Measurements from ENCODE around the gene GRIP2. TPM values are rescaled to one million over a fixed set of nuclear protein-coding genes. Genes with fewer than 3 reads are reported as not detected.

The GRIP2 gene
- total and polyA plus RNA-seq, 2 donors = 0.91 to 6.9 TPM

- 83% methylated on average over 11 of the region's 11 CpGs for WGBS
- H3K36me3 ChIP-seq (ENCODE audit: insufficient read depth) = no peaks in the 10 kb centered on the region
- DNase-seq (ENCODE audit: extremely low spot score) = no peak
- no peak overlapping the region for H3K27ac ChIP-seq (ENCODE audit: low read depth)
- no peaks in the 10 kb centered on the region for H3K4me1 ChIP-seq (ENCODE audit: insufficient read depth)
- H3K4me3 ChIP-seq (ENCODE audit: low read depth, low read length) = no peak overlapping the region
Observed at GRCh38 chr3:14569474-14570000, 29.4 kb upstream of the GRIP2 start.

DNA sequence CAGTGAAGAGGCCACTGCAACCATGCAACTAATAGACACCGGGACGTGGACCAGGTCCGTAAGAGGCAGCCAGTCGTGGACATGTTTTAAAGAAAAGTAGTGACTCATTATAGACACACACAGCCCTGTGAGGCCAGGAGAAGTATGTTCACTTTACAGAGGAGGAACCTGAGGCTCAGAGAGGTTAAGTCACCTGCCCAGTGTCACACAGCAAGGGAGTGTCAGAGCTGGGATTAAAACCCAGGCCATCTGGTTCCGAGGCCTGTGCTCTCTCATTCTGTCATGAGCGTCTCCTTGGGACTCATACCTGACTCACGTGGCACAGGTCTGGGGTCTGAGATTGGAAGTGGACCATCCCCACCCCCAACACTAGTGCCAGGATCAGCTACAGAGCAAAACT, 28.1 kb upstream of the GRIP2 start:
- H3K4me1 ChIP-seq (ENCODE audit: insufficient read depth) = no peaks in the 10 kb centered on the region
- 91% methylated on average over 7 of the region's 7 CpGs for whole genome bisulfite sequencing
- H3K36me3 ChIP-seq (ENCODE audit: insufficient read depth) = no peaks in the 10 kb centered on the region
- H3K27ac ChIP-seq (ENCODE audit: low read depth) = no peak overlapping the region
- no peak for DNase-seq (ENCODE audit: extremely low spot score)
- no peak overlapping the region for H3K4me3 ChIP-seq (ENCODE audit: low read depth, low read length)

GRCh38 chr3:14566812-14567211, 26.7 kb upstream of the GRIP2 start:
- no peak for DNase-seq (ENCODE audit: extremely low spot score)
- Histone ChIP-seq H3K36me3 (ENCODE audit: insufficient read depth) (no peaks in the 10 kb centered on the region), H3K4me3 (ENCODE audit: low read depth, low read length) (no peak overlapping the region), H3K27ac (ENCODE audit: low read depth) (no peak overlapping the region), H3K4me1 (ENCODE audit: insufficient read depth) (no peaks in the 10 kb centered on the region)
- WGBS = 57% methylated on average over 2 of the region's 2 CpGs

GRCh38 chr3:14565868-14566588, 25.9 kb upstream of the GRIP2 start:
- 75% methylated on average over 10 of the region's 10 CpGs for WGBS
- no peak for DNase-seq (ENCODE audit: extremely low spot score)
- no peak overlapping the region for H3K27ac ChIP-seq (ENCODE audit: low read depth)
- H3K4me1 ChIP-seq (ENCODE audit: insufficient read depth) = no peaks in the 10 kb centered on the region
- no peak overlapping the region for H3K4me3 ChIP-seq (ENCODE audit: low read depth, low read length)
- no peaks in the 10 kb centered on the region for H3K36me3 ChIP-seq (ENCODE audit: insufficient read depth)

DNA sequence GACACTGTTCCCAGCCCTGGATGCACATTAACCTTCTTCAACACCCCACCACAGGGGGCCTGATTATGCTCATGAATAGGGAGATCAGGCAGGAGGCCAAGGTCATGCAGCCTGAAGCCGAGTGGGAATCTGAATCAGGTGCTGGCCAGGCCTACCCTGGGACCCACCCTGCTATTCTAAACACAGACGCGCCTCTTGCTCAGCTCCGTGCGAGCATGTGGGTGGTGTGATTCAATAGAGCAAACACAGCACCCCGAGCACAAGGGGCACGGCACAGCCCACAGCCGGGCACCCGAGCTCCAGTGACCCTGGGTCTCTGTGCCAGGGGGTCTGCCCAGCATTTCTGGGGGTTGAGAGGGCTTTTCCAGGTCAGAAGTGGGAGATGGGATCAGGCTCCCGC, 24.6 kb upstream of the GRIP2 start:
- no peak overlapping the region for H3K27ac ChIP-seq (ENCODE audit: low read depth)
- 77% methylated on average over 10 of the region's 10 CpGs for WGBS
- H3K4me1 ChIP-seq (ENCODE audit: insufficient read depth) = no peaks in the 10 kb centered on the region
- H3K36me3 ChIP-seq (ENCODE audit: insufficient read depth) = no peaks in the 10 kb centered on the region
- no peak for DNase-seq (ENCODE audit: extremely low spot score)
- no peak overlapping the region for H3K4me3 ChIP-seq (ENCODE audit: low read depth, low read length)

GRCh38 chr3:14563946-14564539, 23.9 kb upstream of the GRIP2 start:
- Histone ChIP-seq H3K4me3 (ENCODE audit: low read depth, low read length) (no peak overlapping the region), H3K36me3 (ENCODE audit: insufficient read depth) (no peaks in the 10 kb centered on the region), H3K27ac (ENCODE audit: low read depth) (no peak overlapping the region), H3K4me1 (ENCODE audit: insufficient read depth) (no peaks in the 10 kb centered on the region)
- DNase-seq (ENCODE audit: extremely low spot score) = no peak
- 89% methylated on average over 16 of the region's 16 CpGs for WGBS

- Histone ChIP-seq H3K36me3 (ENCODE audit: insufficient read depth) (no peaks in the 10 kb centered on the region), H3K27ac (ENCODE audit: low read depth) (no peak overlapping the region), H3K4me3 (ENCODE audit: low read depth, low read length) (no peak overlapping the region), H3K4me1 (ENCODE audit: insufficient read depth) (no peaks in the 10 kb centered on the region)
- 58% methylated on average over 14 of the region's 14 CpGs for WGBS
- DNase-seq (ENCODE audit: extremely low spot score) = no peak
Observed at GRCh38 chr3:14562121-14562890, 22.2 kb upstream of the GRIP2 start.

GRCh38 chr3:14561051-14561960, 21.2 kb upstream of the GRIP2 start:
- WGBS = 78% methylated on average over 8 of the region's 8 CpGs
- H3K4me3 ChIP-seq (ENCODE audit: low read depth, low read length) = no peak overlapping the region
- no peak overlapping the region for H3K27ac ChIP-seq (ENCODE audit: low read depth)
- no peaks in the 10 kb centered on the region for H3K36me3 ChIP-seq (ENCODE audit: insufficient read depth)
- DNase-seq (ENCODE audit: extremely low spot score) = no peak
- no peaks in the 10 kb centered on the region for H3K4me1 ChIP-seq (ENCODE audit: insufficient read depth)

DNA sequence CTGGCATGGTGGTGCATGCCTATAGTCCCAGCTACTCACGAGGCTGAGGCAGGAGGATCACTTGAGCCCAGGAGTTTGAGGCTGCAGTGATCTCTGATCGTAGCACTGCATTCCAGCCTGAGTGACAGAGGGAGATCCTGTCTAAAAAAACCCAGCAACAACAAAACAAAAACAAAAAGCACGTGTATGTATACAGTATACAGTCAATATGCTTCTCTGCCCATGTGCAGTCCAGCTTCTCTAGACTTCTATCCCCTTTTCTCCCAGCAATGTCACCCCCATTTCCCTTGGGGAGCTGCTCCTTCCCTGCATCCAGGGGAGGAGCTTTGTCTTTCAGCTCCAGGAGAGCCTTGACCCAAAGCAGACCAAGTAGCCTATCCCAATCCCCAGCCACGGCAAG, 20.0 kb upstream of the GRIP2 start:
- Histone ChIP-seq H3K4me3 (ENCODE audit: low read depth, low read length) (no peak overlapping the region), H3K4me1 (ENCODE audit: insufficient read depth) (no peaks in the 10 kb centered on the region)
- WGBS = 81% methylated on average over 4 of the region's 4 CpGs

GRCh38 chr3:14558029-14558428, 17.9 kb upstream of the GRIP2 start:
- no peak for DNase-seq (ENCODE audit: extremely low spot score)
- H3K27ac ChIP-seq (ENCODE audit: low read depth) = no peak overlapping the region
- no peak overlapping the region for H3K4me3 ChIP-seq (ENCODE audit: low read depth, low read length)
- H3K36me3 ChIP-seq (ENCODE audit: insufficient read depth) = no peaks in the 10 kb centered on the region
- no peaks in the 10 kb centered on the region for H3K4me1 ChIP-seq (ENCODE audit: insufficient read depth)
- WGBS = 96% methylated on average over 9 of the region's 9 CpGs

More for the DNA sequence above, 20.0 kb upstream of the GRIP2 start:
- Histone ChIP-seq H3K36me3 (ENCODE audit: insufficient read depth) (no peaks in the 10 kb centered on the region), H3K27ac (ENCODE audit: low read depth) (no peak overlapping the region)
- no peak for DNase-seq (ENCODE audit: extremely low spot score)

GRCh38 chr3:14555835-14556234, 15.7 kb upstream of the GRIP2 start:
- Histone ChIP-seq H3K27ac (ENCODE audit: low read depth) (no peak overlapping the region), H3K4me3 (ENCODE audit: low read depth, low read length) (no peak overlapping the region), H3K36me3 (ENCODE audit: insufficient read depth) (no peaks in the 10 kb centered on the region), H3K4me1 (ENCODE audit: insufficient read depth) (no peaks in the 10 kb centered on the region)
- no peak for DNase-seq (ENCODE audit: extremely low spot score)
- 74% methylated on average over 22 of the region's 22 CpGs for WGBS

DNA sequence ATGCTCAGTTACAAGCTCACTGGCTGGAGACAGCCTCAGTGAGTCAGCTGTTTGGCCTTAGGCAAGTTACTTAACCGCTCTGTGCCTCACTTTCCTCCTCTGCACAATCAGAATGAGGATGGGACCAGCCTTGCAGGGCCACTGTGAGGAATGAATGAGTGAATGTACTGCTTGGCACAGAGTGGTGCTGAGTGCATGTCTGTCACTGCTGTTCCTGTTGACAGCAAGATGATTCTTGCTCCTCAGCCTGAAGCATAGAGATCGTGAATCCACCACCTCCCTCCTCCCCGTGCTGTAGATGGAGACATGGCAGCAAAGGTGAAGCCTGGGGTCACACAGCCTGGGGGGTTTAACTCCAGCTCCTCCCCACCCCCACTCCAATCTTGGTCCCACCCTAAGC, 14.6 kb upstream of the GRIP2 start:
- Histone ChIP-seq H3K4me3 (ENCODE audit: low read depth, low read length) (no peak overlapping the region), H3K36me3 (ENCODE audit: insufficient read depth) (no peaks in the 10 kb centered on the region), H3K4me1 (ENCODE audit: insufficient read depth) (no peaks in the 10 kb centered on the region), H3K27ac (ENCODE audit: low read depth) (no peak overlapping the region)
- no peak for DNase-seq (ENCODE audit: extremely low spot score)
- WGBS = 94% methylated on average over 3 of the region's 3 CpGs

- no peak overlapping the region for H3K4me3 ChIP-seq (ENCODE audit: low read depth, low read length)
- H3K4me1 ChIP-seq (ENCODE audit: insufficient read depth) = no peaks in the 10 kb centered on the region
- no peak for DNase-seq (ENCODE audit: extremely low spot score)
- H3K27ac ChIP-seq (ENCODE audit: low read depth) = no peak overlapping the region
- no peaks in the 10 kb centered on the region for H3K36me3 ChIP-seq (ENCODE audit: insufficient read depth)
- 74% methylated on average over 5 of the region's 5 CpGs for WGBS
Observed at GRCh38 chr3:14553871-14554270, 13.7 kb upstream of the GRIP2 start.
